H1 (cell line): ENCODE results near the gene RTCB.

ENCODE experiments used
- CTCF ChIP-seq, 3 experiments: IDR thresholded peaks; 1 replicate in 2 of 3; 2 replicates in 1 of 3; pipeline versions ENCODE4 v1.5.1 to v1.6.1; 2011; ENCODE audit warnings: low read length in 3 of 3, mild to moderate bottlenecking in 3 of 3, inconsistent platforms in 2 of 3, low read depth in 1 of 3, moderate library complexity in 1 of 3; ENCODE audit not compliant: insufficient read depth in 1 of 3; ENCODE audit errors: control extremely low read depth in 1 of 3
- EP300 ChIP-seq, 2 experiments: IDR thresholded peaks; 1 replicate in 1 of 2; 2 replicates in 1 of 2; pipeline ENCODE4 v1.6.1; 2011 to 2012; ENCODE audit warnings: low read depth in 2 of 2, low read length in 2 of 2, mild to moderate bottlenecking in 2 of 2, borderline replicate concordance in 1 of 2, inconsistent platforms in 1 of 2, moderate library complexity in 1 of 2
- EZH2 ChIP-seq: fragments of 200-600 bp; sonication (generic); IDR thresholded peaks from 2 replicates; pipeline ENCODE4 v1.7.1; 2012; ENCODE audit warnings: low read depth, mild to moderate bottlenecking, moderate library complexity, low read length, inconsistent platforms; ENCODE audit not compliant: severe bottlenecking
- JUND ChIP-seq: IDR thresholded peaks from 2 replicates; pipeline ENCODE4 v1.6.1; 2011; ENCODE audit warnings: mild to moderate bottlenecking, improper control_type of control experiment, low read length
- POLR2A ChIP-seq, 2 experiments: IDR thresholded peaks; 1 replicate in 1 of 2; 2 replicates in 1 of 2; pipeline ENCODE4 v1.6.1; 2011; ENCODE audit warnings: low read depth in 2 of 2, low read length in 2 of 2, mild to moderate bottlenecking in 2 of 2; ENCODE audit errors: control extremely low read depth in 1 of 2
- POLR2AphosphoS5 ChIP-seq: IDR thresholded peaks from 2 replicates; pipeline ENCODE4 v1.6.1; 2011; ENCODE audit warnings: low read depth, low read length
- SUZ12 ChIP-seq: fragments of 200-600 bp; sonication (generic); IDR thresholded peaks from 2 replicates; pipeline ENCODE4 v1.6.1; 2012; ENCODE audit warnings: mild to moderate bottlenecking, inconsistent platforms, low read length, moderate library complexity, mixed read lengths

GRCh38 chr22:32430352-32430751, 18.3 kb upstream of the RTCB start:
- TF ChIP-seq POLR2AphosphoS5, result no peak
- no peak for TF ChIP-seq CTCF (IDR thresholded peaks at IDR 0.05; ENCODE audit: control extremely low read depth in 1 of 3, insufficient read depth in 1 of 3, low read depth in 1 of 3, low read length in 3 of 3)
- TF ChIP-seq POLR2A (IDR thresholded peaks at IDR 0.05; ENCODE audit: control extremely low read depth in 1 of 2, low read depth in 2 of 2, low read length in 2 of 2), result no peak
- no peak for TF ChIP-seq EZH2
- TF ChIP-seq JUND, result no peak
- TF ChIP-seq EP300 (IDR thresholded peaks at IDR 0.05; ENCODE audit: borderline replicate concordance in 1 of 2, low read depth in 2 of 2, low read length in 2 of 2), result no peak
- TF ChIP-seq SUZ12, result no peak
